ENCODE measurements around the gene RFWD3. TPM values are rescaled to one million over a fixed set of nuclear protein-coding genes. Genes with fewer than 3 reads are reported as not detected.
A peak's percentile ranks its signal among the peaks of the same experiment; 100 is the strongest.

RFWD3 gene, protein sequence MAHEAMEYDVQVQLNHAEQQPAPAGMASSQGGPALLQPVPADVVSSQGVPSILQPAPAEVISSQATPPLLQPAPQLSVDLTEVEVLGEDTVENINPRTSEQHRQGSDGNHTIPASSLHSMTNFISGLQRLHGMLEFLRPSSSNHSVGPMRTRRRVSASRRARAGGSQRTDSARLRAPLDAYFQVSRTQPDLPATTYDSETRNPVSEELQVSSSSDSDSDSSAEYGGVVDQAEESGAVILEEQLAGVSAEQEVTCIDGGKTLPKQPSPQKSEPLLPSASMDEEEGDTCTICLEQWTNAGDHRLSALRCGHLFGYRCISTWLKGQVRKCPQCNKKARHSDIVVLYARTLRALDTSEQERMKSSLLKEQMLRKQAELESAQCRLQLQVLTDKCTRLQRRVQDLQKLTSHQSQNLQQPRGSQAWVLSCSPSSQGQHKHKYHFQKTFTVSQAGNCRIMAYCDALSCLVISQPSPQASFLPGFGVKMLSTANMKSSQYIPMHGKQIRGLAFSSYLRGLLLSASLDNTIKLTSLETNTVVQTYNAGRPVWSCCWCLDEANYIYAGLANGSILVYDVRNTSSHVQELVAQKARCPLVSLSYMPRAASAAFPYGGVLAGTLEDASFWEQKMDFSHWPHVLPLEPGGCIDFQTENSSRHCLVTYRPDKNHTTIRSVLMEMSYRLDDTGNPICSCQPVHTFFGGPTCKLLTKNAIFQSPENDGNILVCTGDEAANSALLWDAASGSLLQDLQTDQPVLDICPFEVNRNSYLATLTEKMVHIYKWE
- total RNA-seq = 10 to 100 TPM; 11.0 to 65.6 (median 16.3) TPM
- 1 to 10 TPM; 4.1 to 6.7 (median 4.5) TPM for polyA plus RNA-seq
- long read RNA-seq, donor 1 = 0 reads
- long read RNA-seq, donor 2, partial matches to known transcripts = 0 of 1 reads
- long read RNA-seq, donor 2, other reads (novel, unspliced or antisense) = 0 of 1 reads
- long read RNA-seq, donor 3, partial matches to known transcripts = 0 of 3 reads
- long read RNA-seq, donor 3, other reads (novel, unspliced or antisense) = 0 of 3 reads
- long read RNA-seq, donor 4 = 0 reads
- long read RNA-seq, donor 5, partial matches to known transcripts = 0 of 1 reads
- long read RNA-seq, donor 5, other reads (novel, unspliced or antisense) = 0 of 1 reads
- long read RNA-seq, donor 6, full-length matches to known transcripts = 2 of 2 reads
- long read RNA-seq, donor 6, partial matches to known transcripts = 0 of 2 reads
- long read RNA-seq, donor 6, other reads (novel, unspliced or antisense) = 0 of 2 reads
- long read RNA-seq, donor 7, partial matches to known transcripts = 0 of 3 reads
- long read RNA-seq, donor 7, other reads (novel, unspliced or antisense) = 0 of 3 reads
- long read RNA-seq, donor 8, full-length matches to known transcripts = 3 of 3 reads
- long read RNA-seq, donor 8, partial matches to known transcripts = 0 of 3 reads
- long read RNA-seq, donor 8, other reads (novel, unspliced or antisense) = 0 of 3 reads
- long read RNA-seq, donor 9, partial matches to known transcripts = 0 of 2 reads
- long read RNA-seq, donor 9, other reads (novel, unspliced or antisense) = 0 of 2 reads
- long read RNA-seq, donor 10, partial matches to known transcripts = 0 of 1 reads
- long read RNA-seq, donor 10, other reads (novel, unspliced or antisense) = 0 of 1 reads

DNA sequence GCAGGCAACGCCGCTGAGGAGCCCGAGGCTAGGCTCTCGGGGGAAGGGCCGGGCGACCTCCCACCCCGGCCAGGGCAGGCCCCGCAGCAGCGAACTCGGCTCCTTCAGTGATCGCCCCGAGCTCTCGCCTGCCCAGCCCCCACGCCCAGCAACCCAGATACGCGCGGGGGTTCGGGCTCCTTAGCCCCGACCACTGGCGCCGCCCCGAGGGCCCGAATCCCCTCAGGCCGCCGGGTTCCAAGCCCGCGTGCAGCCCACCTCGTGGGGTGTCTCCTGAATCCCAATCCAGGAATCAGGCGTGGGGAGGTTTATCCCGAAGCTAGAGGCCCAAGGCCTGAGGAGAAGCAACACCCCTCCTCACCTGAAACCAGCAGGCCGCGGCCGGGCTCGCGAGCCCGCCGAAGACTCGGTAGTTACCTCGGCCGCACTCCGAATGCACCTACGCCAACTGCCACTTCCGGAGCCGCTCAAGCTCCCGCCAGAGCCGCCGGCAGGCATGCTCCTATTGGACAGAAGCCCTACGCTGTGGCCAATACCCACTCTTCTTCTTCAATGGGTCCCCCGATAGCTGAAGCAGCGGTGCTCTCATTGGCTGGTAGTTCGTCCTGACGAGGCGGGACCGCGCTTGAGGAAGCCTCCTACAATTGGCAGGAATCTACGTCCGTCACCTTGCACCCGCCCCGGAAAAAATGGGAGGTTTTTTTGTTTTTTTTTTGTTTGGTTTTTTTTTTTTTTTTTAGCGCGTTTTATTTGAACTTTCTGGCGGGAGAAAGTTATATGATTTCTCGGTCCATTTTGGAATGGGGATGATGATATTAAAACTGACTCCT, at the start of gene RFWD3:
RFWD3 (minus strand) TSS at position 453 of the 830 bp plus-strand sequence. CDS start 5,428 bp downstream, outside the sequence.
- intact Hi-C loops (cut with DNase I; ENCODE audit: low total_unique reads) = no loop called here
- peaks cover 7 to 31% (median 23%) of the 10 kb centered on the region in 4 donors for H3K4me1 ChIP-seq
- peak within 1 kb of the TSS; percentile 89 to 98 (median 96) for H3K4me3 ChIP-seq
- H3K9me3 ChIP-seq = no peaks in the 10 kb centered on the region
- 0% methylated on average over 39 to 63 of the region's 63 CpGs for WGBS, 5 donors
- peak in 1 of 4 donors; percentile 22 for TF ChIP-seq POLR2A (IDR thresholded peaks at IDR 0.05)
- peak; percentile 35 to 85 (median 77) for TF ChIP-seq POLR2AphosphoS5 (IDR thresholded peaks at IDR 0.05)
- TF ChIP-seq, protein P1, sequence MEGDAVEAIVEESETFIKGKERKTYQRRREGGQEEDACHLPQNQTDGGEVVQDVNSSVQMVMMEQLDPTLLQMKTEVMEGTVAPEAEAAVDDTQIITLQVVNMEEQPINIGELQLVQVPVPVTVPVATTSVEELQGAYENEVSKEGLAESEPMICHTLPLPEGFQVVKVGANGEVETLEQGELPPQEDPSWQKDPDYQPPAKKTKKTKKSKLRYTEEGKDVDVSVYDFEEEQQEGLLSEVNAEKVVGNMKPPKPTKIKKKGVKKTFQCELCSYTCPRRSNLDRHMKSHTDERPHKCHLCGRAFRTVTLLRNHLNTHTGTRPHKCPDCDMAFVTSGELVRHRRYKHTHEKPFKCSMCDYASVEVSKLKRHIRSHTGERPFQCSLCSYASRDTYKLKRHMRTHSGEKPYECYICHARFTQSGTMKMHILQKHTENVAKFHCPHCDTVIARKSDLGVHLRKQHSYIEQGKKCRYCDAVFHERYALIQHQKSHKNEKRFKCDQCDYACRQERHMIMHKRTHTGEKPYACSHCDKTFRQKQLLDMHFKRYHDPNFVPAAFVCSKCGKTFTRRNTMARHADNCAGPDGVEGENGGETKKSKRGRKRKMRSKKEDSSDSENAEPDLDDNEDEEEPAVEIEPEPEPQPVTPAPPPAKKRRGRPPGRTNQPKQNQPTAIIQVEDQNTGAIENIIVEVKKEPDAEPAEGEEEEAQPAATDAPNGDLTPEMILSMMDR (IDR thresholded peaks at IDR 0.05) = no peak
- no peaks in the 10 kb centered on the region for H3K27me3 ChIP-seq
- peaks cover 15 to 40% (median 30%) of the 10 kb centered on the region in 4 donors for H3K36me3 ChIP-seq
- H3K27ac ChIP-seq = peak within 1 kb of the TSS; percentile 81 to 91 (median 85)
- peak; percentile 98 to 99 for DNase-seq

DNA sequence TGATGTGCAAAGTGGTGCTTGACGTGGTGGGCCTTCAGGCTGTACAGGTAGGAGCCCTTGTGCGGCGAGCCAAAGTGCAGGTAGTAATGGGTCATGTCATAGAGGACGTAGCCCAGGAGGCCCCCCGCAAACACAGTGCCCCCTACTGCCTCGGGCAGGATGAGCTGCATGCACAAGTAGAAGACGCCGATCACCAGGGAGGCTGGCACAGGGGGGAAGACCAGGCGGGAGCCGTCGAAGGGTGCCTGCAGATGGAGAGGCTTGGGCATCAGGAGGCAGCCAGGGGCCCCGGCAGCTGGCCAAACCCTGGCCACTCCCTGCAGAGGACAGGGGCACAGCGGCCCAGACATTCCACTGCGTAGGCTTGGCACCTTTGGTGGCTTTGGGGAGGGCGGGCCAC, 49.7 kb upstream of the RFWD3 start:
- peaks cover 0 to 19% (median 9%) of the 10 kb centered on the region in 4 donors for H3K36me3 ChIP-seq
- H3K4me3 ChIP-seq = no peak overlapping the region
- 72 to 88% (median 85%) methylated on average over 11 to 15 of the region's 15 CpGs for WGBS, 5 donors
- H3K4me1 ChIP-seq = no peaks in the 10 kb centered on the region
- no peaks in the 10 kb centered on the region for H3K9me3 ChIP-seq
- no peak for DNase-seq
- TF ChIP-seq POLR2A (IDR thresholded peaks at IDR 0.05) = no peak
- no peak for TF ChIP-seq EP300 (IDR thresholded peaks at IDR 0.05)
- no peak for TF ChIP-seq POLR2AphosphoS5 (IDR thresholded peaks at IDR 0.05)
- TF ChIP-seq, protein P1 (IDR thresholded peaks at IDR 0.05) = no peak
- no peak overlapping the region for H3K27ac ChIP-seq
- no peaks in the 10 kb centered on the region for H3K27me3 ChIP-seq
- intact Hi-C loops (cut with DNase I; ENCODE audit: low total_unique reads) = no loop called here

DNA sequence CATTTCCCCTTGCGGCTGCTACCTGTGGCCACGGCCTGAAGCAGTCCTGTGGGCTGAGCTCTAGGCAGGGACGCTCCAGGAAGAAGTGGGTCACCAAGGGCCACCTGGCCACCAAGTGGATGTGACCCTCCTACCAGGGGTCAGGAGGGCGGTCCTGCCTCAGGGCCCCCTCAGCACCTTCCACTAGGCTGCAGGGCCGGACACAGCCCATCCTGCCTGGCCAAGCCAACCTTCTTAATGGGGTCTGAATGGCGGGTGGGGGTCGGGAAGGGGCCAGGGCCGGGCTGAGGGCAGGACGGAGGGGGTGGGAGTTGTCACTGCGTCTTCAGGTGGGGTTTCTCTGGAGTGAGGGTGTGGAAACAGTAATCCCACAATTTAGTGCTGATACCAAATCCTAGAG, 47.2 kb upstream of the RFWD3 start:
- TF ChIP-seq POLR2AphosphoS5 (IDR thresholded peaks at IDR 0.05) (no peak), EP300 (IDR thresholded peaks at IDR 0.05) (no peak), POLR2A (IDR thresholded peaks at IDR 0.05) (no peak)
- TF ChIP-seq, protein P1 (IDR thresholded peaks at IDR 0.05) = no peak
- no peak for DNase-seq
- intact Hi-C loops (cut with DNase I; ENCODE audit: low total_unique reads) = no loop called here
- Histone ChIP-seq H3K27ac (no peak overlapping the region), H3K4me1 (peaks cover 0 to 4% (median 0%) of the 10 kb centered on the region in 4 donors), H3K4me3 (no peak overlapping the region), H3K36me3 (peaks cover 0 to 15% (median 7%) of the 10 kb centered on the region in 4 donors), H3K27me3 (no peaks in the 10 kb centered on the region), H3K9me3 (no peaks in the 10 kb centered on the region)
- WGBS, 5 donors = 88 to 96% (median 91%) methylated on average over 7 to 10 of the region's 10 CpGs

All from stomach (tissue), 19 donors.